ENCODE data around the gene PLXNA2. TPM values are rescaled to one million over a fixed set of nuclear protein-coding genes. Genes with fewer than 3 reads are reported as not detected.

PLXNA2 gene
- total RNA-seq, 1 donor from 2014 or later: 1.7 TPM

DNA sequence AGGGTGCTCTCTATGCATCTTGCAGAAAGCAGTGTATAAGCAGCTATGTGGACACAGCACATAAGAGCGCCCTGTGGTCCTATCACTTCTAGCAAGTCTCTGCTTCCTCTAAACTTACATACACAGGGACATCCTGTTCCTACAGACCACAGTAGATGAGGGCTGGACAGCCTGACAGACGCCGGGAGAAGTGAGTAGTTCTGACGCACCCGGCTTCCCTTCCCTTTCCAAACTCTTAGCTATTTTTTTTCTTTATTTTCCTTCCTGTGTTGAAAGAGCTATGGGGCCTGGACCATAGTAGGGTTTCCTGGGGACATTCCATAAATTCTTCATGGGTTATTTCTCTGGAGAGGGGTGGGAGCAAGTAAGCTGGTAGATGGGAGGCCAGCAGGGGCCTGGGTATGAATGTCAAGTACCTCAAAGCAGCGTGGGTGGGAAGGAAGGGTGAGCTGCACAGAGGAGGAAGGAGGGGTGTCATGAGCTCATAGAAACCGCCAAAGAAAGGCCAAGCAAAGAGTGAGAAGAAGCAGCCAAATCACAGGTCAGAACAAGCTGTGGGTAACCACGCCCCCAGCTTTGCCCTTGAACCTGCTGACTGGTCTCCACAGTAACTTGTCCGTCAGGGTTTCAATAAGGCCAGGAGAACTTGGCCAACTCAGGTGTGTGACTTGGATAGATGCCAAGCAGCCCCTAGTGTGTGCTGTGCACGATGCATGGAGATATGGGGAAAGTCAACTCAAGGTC is 36.6 kb downstream of the PLXNA2 start:
- H3K4me1 Mint-ChIP-seq: peaks cover 26% of the 10 kb centered on the region
- peaks cover 8% of the 10 kb centered on the region for H3K27me3 Mint-ChIP-seq (ENCODE audit: insufficient read depth, low read depth)
- Histone ChIP-seq H2AFZ (replicated peaks) (no peak overlapping the region), H3K4me3 (no peak overlapping the region), H3F3A (ENCODE audit: low read depth) (peaks cover 3% of the 10 kb centered on the region), H3K4me2 (no peak overlapping the region), H3K9me3 (ENCODE audit: low read depth) (no peaks in the 10 kb centered on the region), H3K79me2 (ENCODE audit: low read depth) (no peaks in the 10 kb centered on the region), H3K9ac (no peak overlapping the region), H3K27ac (no peak overlapping the region), H3K4me1 (peaks cover 31% of the 10 kb centered on the region), H3K36me3 (no peaks in the 10 kb centered on the region), H3K27me3 (no peaks in the 10 kb centered on the region), H4K20me1 (ENCODE audit: low read depth) (no peaks in the 10 kb centered on the region)
- TF ChIP-seq EZH2phosphoT487 (IDR thresholded peaks at IDR 0.05): no peak
- TF ChIP-seq EZH2 (IDR thresholded peaks at IDR 0.05): no peak
- TF ChIP-seq, protein P1, sequence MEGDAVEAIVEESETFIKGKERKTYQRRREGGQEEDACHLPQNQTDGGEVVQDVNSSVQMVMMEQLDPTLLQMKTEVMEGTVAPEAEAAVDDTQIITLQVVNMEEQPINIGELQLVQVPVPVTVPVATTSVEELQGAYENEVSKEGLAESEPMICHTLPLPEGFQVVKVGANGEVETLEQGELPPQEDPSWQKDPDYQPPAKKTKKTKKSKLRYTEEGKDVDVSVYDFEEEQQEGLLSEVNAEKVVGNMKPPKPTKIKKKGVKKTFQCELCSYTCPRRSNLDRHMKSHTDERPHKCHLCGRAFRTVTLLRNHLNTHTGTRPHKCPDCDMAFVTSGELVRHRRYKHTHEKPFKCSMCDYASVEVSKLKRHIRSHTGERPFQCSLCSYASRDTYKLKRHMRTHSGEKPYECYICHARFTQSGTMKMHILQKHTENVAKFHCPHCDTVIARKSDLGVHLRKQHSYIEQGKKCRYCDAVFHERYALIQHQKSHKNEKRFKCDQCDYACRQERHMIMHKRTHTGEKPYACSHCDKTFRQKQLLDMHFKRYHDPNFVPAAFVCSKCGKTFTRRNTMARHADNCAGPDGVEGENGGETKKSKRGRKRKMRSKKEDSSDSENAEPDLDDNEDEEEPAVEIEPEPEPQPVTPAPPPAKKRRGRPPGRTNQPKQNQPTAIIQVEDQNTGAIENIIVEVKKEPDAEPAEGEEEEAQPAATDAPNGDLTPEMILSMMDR (IDR thresholded peaks at IDR 0.05): no peak
- peaks cover 27% of the 10 kb centered on the region for H3K36me3 Mint-ChIP-seq
- H3K4me3 Mint-ChIP-seq: no peak overlapping the region
- DNase-seq (ENCODE audit: low spot score): no peak
- H3K9me3 Mint-ChIP-seq: no peaks in the 10 kb centered on the region
- no peak overlapping the region for H3K27ac Mint-ChIP-seq

DNA sequence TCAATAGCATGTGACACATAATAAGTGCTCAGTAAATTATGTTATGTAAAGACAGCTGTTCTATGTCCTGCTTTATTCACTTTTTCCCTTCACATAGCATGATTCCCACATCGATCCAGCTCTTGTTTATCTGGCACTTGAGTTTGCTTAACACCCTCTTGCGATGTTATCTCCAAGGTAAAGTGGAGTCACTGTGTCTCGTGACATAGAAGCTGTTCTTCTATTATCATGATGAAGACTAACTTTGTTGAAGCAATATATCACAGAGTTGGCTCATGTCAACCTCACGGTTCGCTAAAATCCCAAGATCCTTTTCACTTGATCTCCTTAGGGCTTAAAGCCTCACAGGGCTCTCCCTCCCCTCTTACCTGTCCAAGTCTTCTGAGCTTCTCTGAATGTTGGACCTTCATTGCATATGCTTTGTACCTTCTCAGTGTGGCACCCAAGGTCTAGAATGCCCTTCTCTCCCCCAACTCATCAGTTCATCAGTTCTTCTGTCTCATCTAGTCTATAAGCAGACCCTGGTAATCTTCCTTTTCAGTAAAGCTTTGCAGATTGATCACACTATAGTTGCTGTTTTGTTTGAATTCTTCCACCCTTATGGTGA is 38.0 kb downstream of the PLXNA2 start:
- Mint-ChIP-seq H3K27me3 (ENCODE audit: insufficient read depth, low read depth) (peaks cover 3% of the 10 kb centered on the region), H3K4me3 (no peak overlapping the region), H3K9me3 (no peaks in the 10 kb centered on the region), H3K36me3 (peaks cover 21% of the 10 kb centered on the region), H3K4me1 (peaks cover 38% of the 10 kb centered on the region), H3K27ac (no peak overlapping the region)
- Histone ChIP-seq H3K36me3 (no peaks in the 10 kb centered on the region), H3K9ac (no peak overlapping the region), H3K4me2 (no peak overlapping the region), H3K79me2 (ENCODE audit: low read depth) (no peaks in the 10 kb centered on the region), H3K4me3 (no peak overlapping the region), H3K9me3 (ENCODE audit: low read depth) (no peaks in the 10 kb centered on the region), H4K20me1 (ENCODE audit: low read depth) (no peaks in the 10 kb centered on the region), H3K4me1 (peaks cover 43% of the 10 kb centered on the region), H3K27ac (no peak overlapping the region), H3K27me3 (no peaks in the 10 kb centered on the region), H3F3A (ENCODE audit: low read depth) (peaks cover 3% of the 10 kb centered on the region), H2AFZ (replicated peaks) (no peak overlapping the region)
- TF ChIP-seq, protein P1 (IDR thresholded peaks at IDR 0.05): no peak
- TF ChIP-seq EZH2phosphoT487 (IDR thresholded peaks at IDR 0.05) (no peak), EZH2 (IDR thresholded peaks at IDR 0.05) (no peak)
- DNase-seq (ENCODE audit: low spot score): no peak

DNA sequence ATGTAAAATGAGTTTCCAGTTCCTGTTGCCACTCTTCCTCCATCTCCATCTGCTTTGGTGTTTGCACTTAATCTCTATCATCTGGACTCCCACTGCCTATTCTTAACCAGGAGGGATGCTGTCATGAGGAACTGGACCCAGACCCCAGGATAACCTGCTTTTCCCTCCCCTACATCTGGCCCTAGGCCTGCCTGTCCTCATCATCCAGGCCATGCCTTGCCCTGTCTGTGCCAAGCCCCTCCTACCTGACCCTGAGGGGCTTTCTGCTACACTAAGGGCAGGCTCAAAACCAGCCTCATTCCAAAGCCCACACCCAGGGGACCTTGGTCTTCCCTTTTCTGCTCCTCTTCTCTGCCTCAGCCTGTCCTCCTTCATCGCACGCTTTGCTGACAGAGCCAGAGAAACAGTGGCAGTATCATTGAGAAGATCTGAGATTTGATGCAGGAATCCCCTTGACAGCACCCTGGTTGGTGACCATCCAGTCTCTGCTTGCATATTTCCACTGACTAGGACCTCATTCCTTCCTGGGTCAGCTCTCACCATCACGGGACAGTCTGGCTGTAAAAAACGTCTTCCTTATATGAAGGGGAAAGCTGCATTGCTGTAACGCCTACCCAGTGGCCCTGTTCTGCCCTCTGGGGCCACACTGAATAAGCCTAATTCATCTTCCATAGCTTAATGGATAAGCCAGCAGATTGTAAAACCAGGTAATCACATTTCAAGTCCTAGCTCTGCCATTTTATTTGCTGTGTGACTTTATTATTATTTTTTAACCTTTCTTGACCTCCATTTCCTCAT is 38.8 kb downstream of the PLXNA2 start:
- H2AFZ ChIP-seq (replicated peaks): no peak overlapping the region
- H3K9me3 ChIP-seq (ENCODE audit: low read depth): no peaks in the 10 kb centered on the region
- peaks cover 46% of the 10 kb centered on the region for H3K4me1 ChIP-seq
- H3K27me3 Mint-ChIP-seq (ENCODE audit: insufficient read depth, low read depth): peaks cover 2% of the 10 kb centered on the region
- no peaks in the 10 kb centered on the region for H4K20me1 ChIP-seq (ENCODE audit: low read depth)
- peaks cover 3% of the 10 kb centered on the region for H3F3A ChIP-seq (ENCODE audit: low read depth)
- H3K4me2 ChIP-seq: no peak overlapping the region
- no peaks in the 10 kb centered on the region for H3K27me3 ChIP-seq
- no peak overlapping the region for H3K4me3 Mint-ChIP-seq
- no peaks in the 10 kb centered on the region for H3K79me2 ChIP-seq (ENCODE audit: low read depth)
- H3K36me3 ChIP-seq: no peaks in the 10 kb centered on the region
- H3K27ac ChIP-seq: no peak overlapping the region
- H3K9me3 Mint-ChIP-seq: no peaks in the 10 kb centered on the region
- TF ChIP-seq EZH2phosphoT487 (IDR thresholded peaks at IDR 0.05) (no peak), EZH2 (IDR thresholded peaks at IDR 0.05) (no peak)
- TF ChIP-seq, protein P1 (IDR thresholded peaks at IDR 0.05): no peak
- H3K9ac ChIP-seq: no peak overlapping the region
- peaks cover 19% of the 10 kb centered on the region for H3K36me3 Mint-ChIP-seq
- H3K4me3 ChIP-seq: no peak overlapping the region
- H3K4me1 Mint-ChIP-seq: peaks cover 44% of the 10 kb centered on the region
- DNase-seq (ENCODE audit: low spot score): no peak
- no peak overlapping the region for H3K27ac Mint-ChIP-seq
